GM23338 (cell line): Measurements from ENCODE around the gene CLIP2.

ENCODE experiments used
- CREB1 ChIP-seq: fragments of 250-450 bp; sonication (Bioruptor Pico); IDR thresholded peaks from 2 replicates; pipeline ENCODE4 v1.5.0; 2020; ENCODE audit warnings: low read depth, mild to moderate bottlenecking, moderate library complexity
- EZH2 ChIP-seq: fragments of 200-600 bp; sonication (generic); IDR thresholded peaks from one replicate; pipeline ENCODE4 v1.8.0; 2017; ENCODE audit warnings: antibody characterized with exemption, mild to moderate bottlenecking, low read depth; ENCODE audit not compliant: unreplicated experiment
- EZH2phosphoT487 ChIP-seq: fragments of 200-600 bp; sonication (generic); IDR thresholded peaks from one replicate; pipeline ENCODE4 v1.8.1; 2018; ENCODE audit warnings: antibody characterized with exemption; ENCODE audit not compliant: unreplicated experiment
- JUNB ChIP-seq: IDR thresholded peaks from one replicate; pipeline ENCODE4 v1.6.1; 2016; ENCODE audit warnings: antibody characterized with exemption; ENCODE audit not compliant: unreplicated experiment
- POLR2AphosphoS5 ChIP-seq: IDR thresholded peaks from 2 replicates; pipeline ENCODE4 v1.6.1; 2016; ENCODE audit warnings: antibody characterized with exemption, low read depth
- STAT1 ChIP-seq: IDR thresholded peaks from one replicate; pipeline ENCODE4 v1.6.1; 2016; ENCODE audit warnings: antibody characterized with exemption; ENCODE audit not compliant: unreplicated experiment
- ZNF114 ChIP-seq: fragments of 250-450 bp; sonication (Bioruptor Pico); IDR thresholded peaks from 2 replicates; pipeline ENCODE4 v1.5.0; 2020; ENCODE audit warnings: mild to moderate bottlenecking, moderate library complexity
- TF ChIP-seq, protein P1 (sequence below): IDR thresholded peaks from one replicate; pipeline ENCODE4 v1.6.1; 2018; ENCODE audit warnings: antibody characterized with exemption; ENCODE audit not compliant: unreplicated experiment
- TF ChIP-seq, protein P2 (sequence below), 2 experiments: fragments of 200-600 bp in 1 of 2; sonication (generic) in 1 of 2; conservative IDR thresholded peaks; 2 replicates each; pipeline versions ENCODE4 v1.5.1 to v1.6.1; 2016 to 2017; ENCODE audit warnings: antibody characterized with exemption in 2 of 2, low read depth in 2 of 2, mild to moderate bottlenecking in 2 of 2, moderate library complexity in 1 of 2
- TF ChIP-seq, protein P3 (sequence below): IDR thresholded peaks from 2 replicates; pipeline ENCODE4 v1.6.1; 2016; ENCODE audit warnings: antibody characterized with exemption
- TF ChIP-seq, protein P4 (sequence below): fragments of 250-450 bp; sonication (Bioruptor Pico); IDR thresholded peaks from 2 replicates; pipeline ENCODE4 v1.5.0; 2020; ENCODE audit warnings: mild to moderate bottlenecking, moderate library complexity

DNA sequence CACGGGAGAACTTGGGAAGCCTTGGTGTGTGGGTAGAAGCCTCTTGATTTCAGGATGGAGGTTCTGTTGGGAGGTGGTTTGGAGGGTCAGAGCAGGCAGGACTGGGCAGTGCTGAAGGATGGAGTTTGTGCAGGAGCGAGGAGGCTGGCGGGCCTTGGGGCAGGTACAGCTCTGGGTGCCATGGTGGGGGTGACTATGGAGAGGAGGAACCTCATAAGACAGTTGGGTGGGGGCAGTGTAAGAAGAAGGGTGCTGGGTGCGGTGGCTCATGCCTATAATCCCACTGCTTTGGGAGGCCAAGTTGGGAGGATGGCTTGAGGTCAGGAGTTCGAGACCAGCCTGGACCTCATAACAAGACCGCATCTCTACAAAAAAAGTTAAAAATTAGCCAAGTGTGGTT lies 109.8 kb downstream of the CLIP2 start:
- TF ChIP-seq, protein P1, sequence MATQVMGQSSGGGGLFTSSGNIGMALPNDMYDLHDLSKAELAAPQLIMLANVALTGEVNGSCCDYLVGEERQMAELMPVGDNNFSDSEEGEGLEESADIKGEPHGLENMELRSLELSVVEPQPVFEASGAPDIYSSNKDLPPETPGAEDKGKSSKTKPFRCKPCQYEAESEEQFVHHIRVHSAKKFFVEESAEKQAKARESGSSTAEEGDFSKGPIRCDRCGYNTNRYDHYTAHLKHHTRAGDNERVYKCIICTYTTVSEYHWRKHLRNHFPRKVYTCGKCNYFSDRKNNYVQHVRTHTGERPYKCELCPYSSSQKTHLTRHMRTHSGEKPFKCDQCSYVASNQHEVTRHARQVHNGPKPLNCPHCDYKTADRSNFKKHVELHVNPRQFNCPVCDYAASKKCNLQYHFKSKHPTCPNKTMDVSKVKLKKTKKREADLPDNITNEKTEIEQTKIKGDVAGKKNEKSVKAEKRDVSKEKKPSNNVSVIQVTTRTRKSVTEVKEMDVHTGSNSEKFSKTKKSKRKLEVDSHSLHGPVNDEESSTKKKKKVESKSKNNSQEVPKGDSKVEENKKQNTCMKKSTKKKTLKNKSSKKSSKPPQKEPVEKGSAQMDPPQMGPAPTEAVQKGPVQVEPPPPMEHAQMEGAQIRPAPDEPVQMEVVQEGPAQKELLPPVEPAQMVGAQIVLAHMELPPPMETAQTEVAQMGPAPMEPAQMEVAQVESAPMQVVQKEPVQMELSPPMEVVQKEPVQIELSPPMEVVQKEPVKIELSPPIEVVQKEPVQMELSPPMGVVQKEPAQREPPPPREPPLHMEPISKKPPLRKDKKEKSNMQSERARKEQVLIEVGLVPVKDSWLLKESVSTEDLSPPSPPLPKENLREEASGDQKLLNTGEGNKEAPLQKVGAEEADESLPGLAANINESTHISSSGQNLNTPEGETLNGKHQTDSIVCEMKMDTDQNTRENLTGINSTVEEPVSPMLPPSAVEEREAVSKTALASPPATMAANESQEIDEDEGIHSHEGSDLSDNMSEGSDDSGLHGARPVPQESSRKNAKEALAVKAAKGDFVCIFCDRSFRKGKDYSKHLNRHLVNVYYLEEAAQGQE = no peak
- TF ChIP-seq CREB1 (CRISPR knock-in tag) (no peak), POLR2AphosphoS5 (no peak), EZH2 (no peak), JUNB (no peak), STAT1 (no peak), EZH2phosphoT487 (no peak), ZNF114 (CRISPR knock-in tag) (no peak)
- TF ChIP-seq, protein P2, sequence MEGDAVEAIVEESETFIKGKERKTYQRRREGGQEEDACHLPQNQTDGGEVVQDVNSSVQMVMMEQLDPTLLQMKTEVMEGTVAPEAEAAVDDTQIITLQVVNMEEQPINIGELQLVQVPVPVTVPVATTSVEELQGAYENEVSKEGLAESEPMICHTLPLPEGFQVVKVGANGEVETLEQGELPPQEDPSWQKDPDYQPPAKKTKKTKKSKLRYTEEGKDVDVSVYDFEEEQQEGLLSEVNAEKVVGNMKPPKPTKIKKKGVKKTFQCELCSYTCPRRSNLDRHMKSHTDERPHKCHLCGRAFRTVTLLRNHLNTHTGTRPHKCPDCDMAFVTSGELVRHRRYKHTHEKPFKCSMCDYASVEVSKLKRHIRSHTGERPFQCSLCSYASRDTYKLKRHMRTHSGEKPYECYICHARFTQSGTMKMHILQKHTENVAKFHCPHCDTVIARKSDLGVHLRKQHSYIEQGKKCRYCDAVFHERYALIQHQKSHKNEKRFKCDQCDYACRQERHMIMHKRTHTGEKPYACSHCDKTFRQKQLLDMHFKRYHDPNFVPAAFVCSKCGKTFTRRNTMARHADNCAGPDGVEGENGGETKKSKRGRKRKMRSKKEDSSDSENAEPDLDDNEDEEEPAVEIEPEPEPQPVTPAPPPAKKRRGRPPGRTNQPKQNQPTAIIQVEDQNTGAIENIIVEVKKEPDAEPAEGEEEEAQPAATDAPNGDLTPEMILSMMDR (conservative IDR thresholded peaks at IDR 0.05; ENCODE audit: low read depth in 2 of 2) = no peak
- TF ChIP-seq, protein P3, sequence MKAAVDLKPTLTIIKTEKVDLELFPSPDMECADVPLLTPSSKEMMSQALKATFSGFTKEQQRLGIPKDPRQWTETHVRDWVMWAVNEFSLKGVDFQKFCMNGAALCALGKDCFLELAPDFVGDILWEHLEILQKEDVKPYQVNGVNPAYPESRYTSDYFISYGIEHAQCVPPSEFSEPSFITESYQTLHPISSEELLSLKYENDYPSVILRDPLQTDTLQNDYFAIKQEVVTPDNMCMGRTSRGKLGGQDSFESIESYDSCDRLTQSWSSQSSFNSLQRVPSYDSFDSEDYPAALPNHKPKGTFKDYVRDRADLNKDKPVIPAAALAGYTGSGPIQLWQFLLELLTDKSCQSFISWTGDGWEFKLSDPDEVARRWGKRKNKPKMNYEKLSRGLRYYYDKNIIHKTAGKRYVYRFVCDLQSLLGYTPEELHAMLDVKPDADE = no peak
- TF ChIP-seq, protein P4, sequence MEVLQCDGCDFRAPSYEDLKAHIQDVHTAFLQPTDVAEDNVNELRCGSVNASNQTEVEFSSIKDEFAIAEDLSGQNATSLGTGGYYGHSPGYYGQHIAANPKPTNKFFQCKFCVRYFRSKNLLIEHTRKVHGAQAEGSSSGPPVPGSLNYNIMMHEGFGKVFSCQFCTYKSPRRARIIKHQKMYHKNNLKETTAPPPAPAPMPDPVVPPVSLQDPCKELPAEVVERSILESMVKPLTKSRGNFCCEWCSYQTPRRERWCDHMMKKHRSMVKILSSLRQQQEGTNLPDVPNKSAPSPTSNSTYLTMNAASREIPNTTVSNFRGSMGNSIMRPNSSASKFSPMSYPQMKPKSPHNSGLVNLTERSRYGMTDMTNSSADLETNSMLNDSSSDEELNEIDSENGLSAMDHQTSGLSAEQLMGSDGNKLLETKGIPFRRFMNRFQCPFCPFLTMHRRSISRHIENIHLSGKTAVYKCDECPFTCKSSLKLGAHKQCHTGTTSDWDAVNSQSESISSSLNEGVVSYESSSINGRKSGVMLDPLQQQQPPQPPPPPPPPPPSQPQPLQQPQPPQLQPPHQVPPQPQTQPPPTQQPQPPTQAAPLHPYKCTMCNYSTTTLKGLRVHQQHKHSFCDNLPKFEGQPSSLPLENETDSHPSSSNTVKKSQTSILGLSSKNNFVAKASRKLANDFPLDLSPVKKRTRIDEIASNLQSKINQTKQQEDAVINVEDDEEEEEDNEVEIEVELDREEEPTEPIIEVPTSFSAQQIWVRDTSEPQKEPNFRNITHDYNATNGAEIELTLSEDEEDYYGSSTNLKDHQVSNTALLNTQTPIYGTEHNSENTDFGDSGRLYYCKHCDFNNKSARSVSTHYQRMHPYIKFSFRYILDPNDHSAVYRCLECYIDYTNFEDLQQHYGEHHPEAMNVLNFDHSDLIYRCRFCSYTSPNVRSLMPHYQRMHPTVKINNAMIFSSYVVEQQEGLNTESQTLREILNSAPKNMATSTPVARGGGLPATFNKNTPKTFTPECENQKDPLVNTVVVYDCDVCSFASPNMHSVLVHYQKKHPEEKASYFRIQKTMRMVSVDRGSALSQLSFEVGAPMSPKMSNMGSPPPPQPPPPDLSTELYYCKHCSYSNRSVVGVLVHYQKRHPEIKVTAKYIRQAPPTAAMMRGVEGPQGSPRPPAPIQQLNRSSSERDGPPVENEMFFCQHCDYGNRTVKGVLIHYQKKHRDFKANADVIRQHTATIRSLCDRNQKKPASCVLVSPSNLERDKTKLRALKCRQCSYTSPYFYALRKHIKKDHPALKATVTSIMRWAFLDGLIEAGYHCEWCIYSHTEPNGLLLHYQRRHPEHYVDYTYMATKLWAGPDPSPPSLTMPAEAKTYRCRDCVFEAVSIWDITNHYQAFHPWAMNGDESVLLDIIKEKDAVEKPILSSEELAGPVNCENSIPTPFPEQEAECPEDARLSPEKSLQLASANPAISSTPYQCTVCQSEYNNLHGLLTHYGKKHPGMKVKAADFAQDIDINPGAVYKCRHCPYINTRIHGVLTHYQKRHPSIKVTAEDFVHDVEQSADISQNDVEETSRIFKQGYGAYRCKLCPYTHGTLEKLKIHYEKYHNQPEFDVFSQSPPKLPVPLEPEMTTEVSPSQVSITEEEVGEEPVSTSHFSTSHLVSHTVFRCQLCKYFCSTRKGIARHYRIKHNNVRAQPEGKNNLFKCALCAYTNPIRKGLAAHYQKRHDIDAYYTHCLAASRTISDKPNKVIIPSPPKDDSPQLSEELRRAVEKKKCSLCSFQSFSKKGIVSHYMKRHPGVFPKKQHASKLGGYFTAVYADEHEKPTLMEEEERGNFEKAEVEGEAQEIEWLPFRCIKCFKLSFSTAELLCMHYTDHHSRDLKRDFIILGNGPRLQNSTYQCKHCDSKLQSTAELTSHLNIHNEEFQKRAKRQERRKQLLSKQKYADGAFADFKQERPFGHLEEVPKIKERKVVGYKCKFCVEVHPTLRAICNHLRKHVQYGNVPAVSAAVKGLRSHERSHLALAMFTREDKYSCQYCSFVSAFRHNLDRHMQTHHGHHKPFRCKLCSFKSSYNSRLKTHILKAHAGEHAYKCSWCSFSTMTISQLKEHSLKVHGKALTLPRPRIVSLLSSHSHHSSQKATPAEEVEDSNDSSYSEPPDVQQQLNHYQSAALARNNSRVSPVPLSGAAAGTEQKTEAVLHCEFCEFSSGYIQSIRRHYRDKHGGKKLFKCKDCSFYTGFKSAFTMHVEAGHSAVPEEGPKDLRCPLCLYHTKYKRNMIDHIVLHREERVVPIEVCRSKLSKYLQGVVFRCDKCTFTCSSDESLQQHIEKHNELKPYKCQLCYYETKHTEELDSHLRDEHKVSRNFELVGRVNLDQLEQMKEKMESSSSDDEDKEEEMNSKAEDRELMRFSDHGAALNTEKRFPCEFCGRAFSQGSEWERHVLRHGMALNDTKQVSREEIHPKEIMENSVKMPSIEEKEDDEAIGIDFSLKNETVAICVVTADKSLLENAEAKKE (CRISPR knock-in tag) = no peak
